ENCODE measurements around the gene BTBD9. TPM values are rescaled to one million over a fixed set of nuclear protein-coding genes. Genes with fewer than 3 reads are reported as not detected.

Gene BTBD9
- total and polyA plus RNA-seq, 3 donors from 2014 or later, result 11.4 to 32.8 (median 29.5) TPM

DNA sequence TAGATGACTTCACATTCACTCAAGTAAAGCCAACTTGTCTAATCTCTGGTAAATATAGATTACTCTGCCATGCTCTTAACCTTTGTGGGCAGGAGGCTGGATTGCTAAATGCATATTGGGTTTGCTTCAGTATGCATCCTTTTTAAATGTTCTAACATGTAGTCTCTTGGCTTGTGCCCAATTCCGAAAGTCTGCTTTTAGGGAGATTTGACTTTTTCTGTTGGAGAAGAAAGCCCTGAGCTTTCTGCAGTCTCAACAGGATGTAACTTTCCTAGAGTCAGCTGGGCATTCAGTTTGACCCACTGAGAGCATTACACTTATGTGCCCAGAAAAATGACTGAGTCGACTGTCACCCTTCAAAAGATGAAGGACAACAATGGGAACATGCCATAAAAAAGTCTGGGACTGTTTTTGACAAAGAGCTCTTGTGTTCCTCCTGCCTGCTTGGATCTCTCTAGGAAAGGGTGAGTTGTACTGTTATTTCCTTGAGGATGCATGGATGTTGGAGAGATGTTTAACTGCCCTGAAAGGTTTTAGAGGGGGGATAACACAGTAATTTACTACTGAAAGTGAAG lies 520.9 kb downstream of the BTBD9 start:
- Histone ChIP-seq H3K27me3 (no peaks in the 10 kb centered on the region), H3K4me3 (no peak overlapping the region), H3K27ac (no peak overlapping the region), H3K36me3 (ENCODE audit: low read depth, missing control alignments) (no peaks in the 10 kb centered on the region), H3K9me3 (no peaks in the 10 kb centered on the region), H3K4me1 (no peaks in the 10 kb centered on the region)
- 51 to 53% methylated on average over 2 of the region's 2 CpGs for WGBS, 2 donors
- no peak for DNase-seq
- TF ChIP-seq, protein P1, sequence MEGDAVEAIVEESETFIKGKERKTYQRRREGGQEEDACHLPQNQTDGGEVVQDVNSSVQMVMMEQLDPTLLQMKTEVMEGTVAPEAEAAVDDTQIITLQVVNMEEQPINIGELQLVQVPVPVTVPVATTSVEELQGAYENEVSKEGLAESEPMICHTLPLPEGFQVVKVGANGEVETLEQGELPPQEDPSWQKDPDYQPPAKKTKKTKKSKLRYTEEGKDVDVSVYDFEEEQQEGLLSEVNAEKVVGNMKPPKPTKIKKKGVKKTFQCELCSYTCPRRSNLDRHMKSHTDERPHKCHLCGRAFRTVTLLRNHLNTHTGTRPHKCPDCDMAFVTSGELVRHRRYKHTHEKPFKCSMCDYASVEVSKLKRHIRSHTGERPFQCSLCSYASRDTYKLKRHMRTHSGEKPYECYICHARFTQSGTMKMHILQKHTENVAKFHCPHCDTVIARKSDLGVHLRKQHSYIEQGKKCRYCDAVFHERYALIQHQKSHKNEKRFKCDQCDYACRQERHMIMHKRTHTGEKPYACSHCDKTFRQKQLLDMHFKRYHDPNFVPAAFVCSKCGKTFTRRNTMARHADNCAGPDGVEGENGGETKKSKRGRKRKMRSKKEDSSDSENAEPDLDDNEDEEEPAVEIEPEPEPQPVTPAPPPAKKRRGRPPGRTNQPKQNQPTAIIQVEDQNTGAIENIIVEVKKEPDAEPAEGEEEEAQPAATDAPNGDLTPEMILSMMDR (IDR thresholded peaks at IDR 0.05), result no peak
- no peak for TF ChIP-seq POLR2A (IDR thresholded peaks at IDR 0.05)
- intact Hi-C loops (cut with DNase I; ENCODE audit: low total_unique reads), result no loop called here

Small RNAs within 50 kb of the gene (small RNA-seq; reads per million reads assigned to genes)
- gene RF00019, result 0 reads per million in 2 donors
- gene RF00279, result 0 reads per million in 2 donors

Other genes starting within 250 kb of the BTBD9 start
- 10 to 100 TPM; 54.3 to 78.6 TPM for gene GLO1, start 63.2 kb upstream of the BTBD9 start, total RNA-seq
- gene GLO1, start 63.2 kb upstream of the BTBD9 start, polyA plus RNA-seq (ENCODE audit: insufficient read depth, low read depth, low replicate concordance), result 51.0 TPM
- 10 to 100 TPM; 17.2 to 23.7 TPM for gene DNAH8, start 75.4 kb upstream of the BTBD9 start, total RNA-seq
- gene DNAH8, start 75.4 kb upstream of the BTBD9 start, polyA plus RNA-seq (ENCODE audit: insufficient read depth, low read depth, low replicate concordance), result 19.0 TPM